Mucosa of stomach (tissue), 1 donor: ENCODE data around the gene HDGFL2.

Source experiments
- H3K27me3 ChIP-seq: one replicate; pipeline ENCODE4 v1.7.0; 2013; ENCODE audit warnings: mild to moderate bottlenecking, low read length; ENCODE audit not compliant: control insufficient read depth, insufficient read depth
- H3K36me3 ChIP-seq: one replicate; pipeline ENCODE4 v1.7.0; 2013; ENCODE audit warnings: low read length; ENCODE audit not compliant: control insufficient read depth, insufficient read depth
- H3K4me1 ChIP-seq: one replicate; pipeline ENCODE4 v1.7.0; 2013; ENCODE audit warnings: mild to moderate bottlenecking, low read length; ENCODE audit not compliant: control insufficient read depth, insufficient read depth
- H3K4me3 ChIP-seq: one replicate; pipeline ENCODE4 v1.7.0; 2013; ENCODE audit warnings: low read length
- H3K9ac ChIP-seq: one replicate; pipeline ENCODE4 v1.7.0; 2013; ENCODE audit warnings: mild to moderate bottlenecking, low read length, moderate library complexity
- H3K9me3 ChIP-seq: one replicate; pipeline ENCODE4 v1.7.0; 2013; ENCODE audit warnings: mild to moderate bottlenecking, low read length, moderate library complexity; ENCODE audit not compliant: control insufficient read depth
- donor health status: Pancreatic carcinoma.

HDGFL2 gene

GRCh38 chr19:4436231-4436630 is 35.9 kb upstream of the HDGFL2 start:
- no peak overlapping the region for H3K9ac ChIP-seq
- no peaks in the 10 kb centered on the region for H3K4me1 ChIP-seq
- no peak overlapping the region for H3K4me3 ChIP-seq
- no peaks in the 10 kb centered on the region for H3K27me3 ChIP-seq
- peaks cover 4% of the 10 kb centered on the region for H3K36me3 ChIP-seq
- H3K9me3 ChIP-seq = no peaks in the 10 kb centered on the region

GRCh38 chr19:4437103-4437502 is 35.0 kb upstream of the HDGFL2 start:
- H3K9ac ChIP-seq = no peak overlapping the region
- no peak overlapping the region for H3K4me3 ChIP-seq
- no peaks in the 10 kb centered on the region for H3K4me1 ChIP-seq
- H3K9me3 ChIP-seq = no peaks in the 10 kb centered on the region
- no peaks in the 10 kb centered on the region for H3K27me3 ChIP-seq
- peaks cover 4% of the 10 kb centered on the region for H3K36me3 ChIP-seq

DNA sequence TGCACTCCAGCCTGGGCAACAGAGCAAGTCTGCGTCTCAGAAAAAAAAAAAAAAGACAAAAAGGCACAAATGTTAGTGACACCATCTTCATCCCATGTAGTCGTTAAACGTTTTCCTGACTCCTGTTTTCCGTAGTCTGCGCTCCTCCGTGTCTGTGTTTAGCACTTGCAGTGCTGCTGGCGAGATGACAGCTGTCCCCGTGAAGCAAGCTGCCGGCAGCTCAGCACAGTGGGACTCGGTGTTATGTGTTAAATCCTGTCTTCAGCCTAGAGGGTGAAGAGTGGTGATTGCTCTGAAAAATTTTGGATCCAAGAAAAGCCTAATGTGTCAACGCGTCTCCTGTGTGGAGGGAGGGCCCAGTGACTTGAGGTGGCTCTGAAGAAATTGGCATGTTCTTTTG is 32.9 kb upstream of the HDGFL2 start:
- Histone ChIP-seq H3K4me3 (no peak overlapping the region), H3K9me3 (no peaks in the 10 kb centered on the region), H3K36me3 (no peaks in the 10 kb centered on the region), H3K4me1 (no peaks in the 10 kb centered on the region), H3K27me3 (no peaks in the 10 kb centered on the region), H3K9ac (no peak overlapping the region)

DNA sequence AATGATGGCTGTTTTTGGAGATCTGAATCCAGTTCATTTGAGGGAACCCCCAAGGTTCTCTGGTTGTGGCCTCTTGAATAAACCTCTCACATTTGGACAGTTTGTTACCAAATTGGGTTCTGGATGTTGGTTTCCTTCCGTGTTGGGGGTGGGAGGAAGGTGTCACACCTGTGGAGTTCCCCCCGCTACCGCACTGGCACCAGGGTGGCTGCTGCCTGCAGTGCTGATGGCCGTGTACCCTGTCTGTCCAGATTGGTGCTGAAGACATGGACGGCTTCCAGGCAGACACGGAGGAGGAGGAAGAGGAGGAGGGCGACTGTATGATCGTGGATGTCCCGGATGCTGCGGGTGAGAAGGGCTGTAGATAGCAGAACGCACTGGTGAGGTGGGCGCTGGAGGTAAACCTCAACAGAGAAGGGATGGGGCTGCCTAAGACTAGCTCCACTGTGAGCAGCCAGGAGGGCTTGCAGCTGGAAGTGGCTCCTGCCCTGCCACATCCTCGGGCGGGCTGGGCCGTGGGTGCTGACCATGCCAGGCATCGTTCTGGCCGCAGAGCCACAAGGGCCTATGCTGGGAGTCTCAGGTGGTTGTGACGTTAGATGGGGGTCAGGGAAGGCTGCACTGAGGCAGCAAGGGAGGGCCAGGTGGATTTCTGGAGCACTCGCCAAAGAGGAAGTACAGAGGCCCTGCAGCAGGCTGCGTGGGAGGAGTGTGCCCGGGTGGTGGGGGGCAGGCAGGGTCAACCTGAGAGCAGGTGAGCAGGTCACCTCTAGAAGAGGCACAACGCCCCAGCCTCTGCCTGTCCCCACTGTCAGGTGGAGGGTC is 29.9 kb upstream of the HDGFL2 start:
- no peaks in the 10 kb centered on the region for H3K27me3 ChIP-seq
- H3K36me3 ChIP-seq = peaks cover 10% of the 10 kb centered on the region
- no peak overlapping the region for H3K9ac ChIP-seq
- no peaks in the 10 kb centered on the region for H3K4me1 ChIP-seq
- H3K9me3 ChIP-seq = no peaks in the 10 kb centered on the region
- H3K4me3 ChIP-seq = no peak overlapping the region

- H3K9me3 ChIP-seq = no peaks in the 10 kb centered on the region
These were observed 29.3 kb upstream of the HDGFL2 start for GRCh38 chr19:4442819-4443146.

DNA sequence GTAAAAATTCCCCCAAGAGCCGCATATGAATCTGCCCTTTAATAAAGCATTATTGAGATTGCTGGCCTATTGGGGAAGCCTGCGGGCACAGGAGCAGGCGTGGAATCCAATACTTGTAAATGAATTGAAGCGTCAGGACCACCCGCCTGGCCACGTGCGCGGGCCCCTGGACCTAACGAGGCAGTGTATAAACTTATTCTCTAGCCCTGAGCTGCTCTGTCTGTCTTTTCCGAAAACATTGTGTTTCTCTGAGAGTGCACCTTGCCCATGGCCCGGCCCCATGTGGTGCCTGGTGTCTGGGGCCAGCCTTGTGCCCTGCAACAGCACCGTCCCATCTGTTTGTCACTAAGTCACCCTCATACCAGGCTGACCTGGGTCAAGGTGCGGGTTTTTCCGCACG is 28.9 kb upstream of the HDGFL2 start:
- H3K9me3 ChIP-seq = no peaks in the 10 kb centered on the region
- no peaks in the 10 kb centered on the region for H3K4me1 ChIP-seq
- H3K27me3 ChIP-seq = no peaks in the 10 kb centered on the region
- H3K36me3 ChIP-seq = peaks cover 20% of the 10 kb centered on the region
- no peak overlapping the region for H3K9ac ChIP-seq
- no peak overlapping the region for H3K4me3 ChIP-seq

More at GRCh38 chr19:4442819-4443146, 29.3 kb upstream of the HDGFL2 start:
- H3K27me3 ChIP-seq = no peaks in the 10 kb centered on the region
- no peak overlapping the region for H3K4me3 ChIP-seq
- no peaks in the 10 kb centered on the region for H3K4me1 ChIP-seq
- peaks cover 16% of the 10 kb centered on the region for H3K36me3 ChIP-seq
- H3K9ac ChIP-seq = no peak overlapping the region

- Histone ChIP-seq H3K9me3 (no peaks in the 10 kb centered on the region), H3K36me3 (peaks cover 20% of the 10 kb centered on the region), H3K9ac (no peak overlapping the region)
These were observed 27.9 kb upstream of the HDGFL2 start for GRCh38 chr19:4443966-4444764.

DNA sequence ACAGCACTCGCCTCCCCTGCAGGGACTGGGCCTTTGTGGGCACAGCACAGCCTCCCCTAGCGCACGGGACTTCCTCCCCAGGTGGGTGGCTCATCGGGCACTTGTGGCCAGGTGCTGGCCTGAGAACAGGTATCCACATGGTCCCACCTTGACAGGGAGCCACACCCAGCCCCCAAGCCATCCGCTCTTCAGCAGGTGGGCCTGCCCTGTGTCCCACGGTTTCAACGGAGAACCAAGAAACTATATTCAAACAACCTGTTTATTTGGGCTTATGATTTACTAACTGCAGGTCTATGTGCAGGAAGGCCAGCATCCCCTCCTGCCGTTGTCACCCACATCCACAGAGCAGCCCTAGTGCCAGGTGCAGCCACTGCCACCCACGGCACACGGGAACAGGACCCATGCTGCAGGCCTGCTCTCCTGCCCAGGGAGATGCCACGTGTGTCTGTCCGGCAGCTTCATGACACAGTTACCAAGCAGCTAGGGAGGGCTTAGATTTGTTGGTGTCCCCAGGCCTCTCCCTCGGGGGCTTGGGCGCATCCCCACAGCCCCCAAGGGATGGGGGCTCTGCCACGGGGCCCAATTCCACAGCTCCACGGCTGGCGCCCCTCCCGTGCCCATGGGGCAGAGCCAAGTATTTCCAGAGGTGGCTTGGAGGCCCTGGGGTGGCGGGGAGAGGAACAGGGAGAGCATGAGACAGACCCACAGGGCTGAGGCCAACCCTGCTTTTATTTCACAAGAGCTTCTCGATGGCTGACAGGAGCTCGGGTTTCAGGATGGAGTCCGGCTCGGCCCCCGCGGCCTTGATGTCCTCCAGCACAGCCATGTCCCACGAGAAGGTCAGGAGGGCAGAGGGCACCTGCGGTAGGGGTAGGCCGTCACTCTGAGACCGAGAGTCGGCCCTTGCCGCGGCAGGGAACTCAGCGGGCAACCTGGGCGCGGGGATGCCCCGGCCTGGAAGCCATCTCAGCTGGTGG is 27.0 kb upstream of the HDGFL2 start:
- Histone ChIP-seq H3K4me1 (peaks cover 3% of the 10 kb centered on the region), H3K36me3 (peaks cover 20% of the 10 kb centered on the region), H3K9me3 (no peaks in the 10 kb centered on the region), H3K27me3 (no peaks in the 10 kb centered on the region), H3K9ac (no peak overlapping the region), H3K4me3 (no peak overlapping the region)

More at GRCh38 chr19:4443966-4444764, 27.9 kb upstream of the HDGFL2 start:
- Histone ChIP-seq H3K27me3 (no peaks in the 10 kb centered on the region), H3K4me1 (peaks cover under 1% of the 10 kb centered on the region), H3K4me3 (no peak overlapping the region)

GRCh38 chr19:4445963-4446703 is 26.0 kb upstream of the HDGFL2 start:
- no peaks in the 10 kb centered on the region for H3K9me3 ChIP-seq
- H3K4me3 ChIP-seq = no peak overlapping the region
- peaks cover 20% of the 10 kb centered on the region for H3K36me3 ChIP-seq
- no peak overlapping the region for H3K9ac ChIP-seq
- no peaks in the 10 kb centered on the region for H3K27me3 ChIP-seq
- peaks cover 3% of the 10 kb centered on the region for H3K4me1 ChIP-seq

DNA sequence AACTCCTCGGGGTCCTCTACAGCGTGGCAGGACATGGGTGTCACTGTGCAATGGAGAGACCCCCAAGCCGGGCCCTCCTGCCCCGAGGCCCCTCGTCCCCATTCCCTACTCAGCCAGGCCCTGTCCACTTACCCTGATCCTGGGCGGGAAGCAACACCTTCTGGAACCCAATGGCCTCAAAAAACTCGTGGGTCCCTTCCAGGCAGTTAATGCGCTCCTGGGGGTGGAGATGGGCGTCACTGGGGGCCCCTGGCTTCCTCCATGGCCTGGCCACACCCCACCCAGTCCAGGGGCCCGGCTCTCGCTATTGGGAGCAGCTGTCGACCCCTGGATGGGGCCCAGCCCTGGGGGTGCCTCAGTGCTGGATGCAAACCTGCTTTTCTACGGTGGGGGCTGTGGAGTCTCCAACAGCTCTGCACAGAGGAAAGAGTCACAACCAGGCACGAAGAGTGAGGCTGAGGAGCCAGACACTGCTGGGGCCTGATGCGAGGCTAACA is 25.3 kb upstream of the HDGFL2 start:
- no peak overlapping the region for H3K9ac ChIP-seq
- H3K4me1 ChIP-seq = peaks cover 3% of the 10 kb centered on the region
- H3K27me3 ChIP-seq = no peaks in the 10 kb centered on the region
- no peaks in the 10 kb centered on the region for H3K9me3 ChIP-seq
- peaks cover 20% of the 10 kb centered on the region for H3K36me3 ChIP-seq
- no peak overlapping the region for H3K4me3 ChIP-seq
